ENCODE data around the gene SAMD4A. TPM values are rescaled to one million over a fixed set of nuclear protein-coding genes. Genes with fewer than 3 reads are reported as not detected.

Gene SAMD4A
- polyA plus RNA-seq, 2 of the 4 experiments (the other 2 are of a cell fraction) = 3.9 to 5.4 TPM

DNA sequence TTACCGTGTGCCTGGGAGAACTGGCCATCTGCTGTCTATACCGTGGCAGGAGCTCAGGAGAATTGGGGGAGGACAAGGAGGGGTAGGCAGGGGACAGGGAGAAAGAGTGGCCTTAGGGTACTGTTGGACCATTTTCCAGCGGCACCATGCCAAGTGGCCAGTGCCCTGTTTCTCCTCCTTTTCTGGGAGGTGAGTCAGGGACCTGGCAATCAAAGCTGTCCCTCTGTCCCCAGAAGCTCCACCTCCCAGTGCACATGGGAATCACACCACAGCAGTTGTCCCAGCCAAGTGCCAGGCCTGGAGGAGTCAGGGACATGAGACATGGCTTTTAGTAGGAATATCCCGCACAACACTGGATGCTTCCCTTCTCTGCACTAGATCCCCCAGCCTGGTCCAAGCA is 217.7 kb downstream of the SAMD4A start:
- Histone ChIP-seq H3K27ac (no peak overlapping the region), H3K4me2 (no peak overlapping the region), H3K4me1 (no peaks in the 10 kb centered on the region), H3K4me3 (no peak overlapping the region), H3K9me3 (no peaks in the 10 kb centered on the region)
- WGBS (ENCODE audit: missing lambda C conversion rate) = 96% methylated on average over 4 of the region's 4 CpGs
- no peak for TF ChIP-seq HMGXB4 (CRISPR knock-in tag; IDR thresholded peaks at IDR 0.05; ENCODE audit: borderline replicate concordance)
- no peak for TF ChIP-seq RCOR1 (IDR thresholded peaks at IDR 0.05; ENCODE audit: low read depth, low read length)
- no peak for TF ChIP-seq RAD21 (conservative IDR thresholded peaks at IDR 0.05 in 1 of 2, IDR thresholded peaks at IDR 0.05 in 1 of 2)
- TF ChIP-seq, protein P1, sequence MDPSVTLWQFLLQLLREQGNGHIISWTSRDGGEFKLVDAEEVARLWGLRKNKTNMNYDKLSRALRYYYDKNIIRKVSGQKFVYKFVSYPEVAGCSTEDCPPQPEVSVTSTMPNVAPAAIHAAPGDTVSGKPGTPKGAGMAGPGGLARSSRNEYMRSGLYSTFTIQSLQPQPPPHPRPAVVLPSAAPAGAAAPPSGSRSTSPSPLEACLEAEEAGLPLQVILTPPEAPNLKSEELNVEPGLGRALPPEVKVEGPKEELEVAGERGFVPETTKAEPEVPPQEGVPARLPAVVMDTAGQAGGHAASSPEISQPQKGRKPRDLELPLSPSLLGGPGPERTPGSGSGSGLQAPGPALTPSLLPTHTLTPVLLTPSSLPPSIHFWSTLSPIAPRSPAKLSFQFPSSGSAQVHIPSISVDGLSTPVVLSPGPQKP (IDR thresholded peaks at IDR 0.05; ENCODE audit: low read depth, low read length) = no peak
- no peak for TF ChIP-seq PHF8 (IDR thresholded peaks at IDR 0.05; ENCODE audit: borderline replicate concordance, low read depth)
- ATAC-seq (no peak), DNase-seq (ENCODE audit: low read depth in 1 of 2, low spot score in 1 of 2) (no peak), FAIRE-seq (no peak)
- ChIA-PET POLR2A (no interaction called here), CTCF (interaction anchor here (1.5 to 17.9 kb wide), 4 partner anchors 10 to 221 kb away, joined by 6 to 159 read pairs (median 73); no protein-coding TSS in a partner anchor)

DNA sequence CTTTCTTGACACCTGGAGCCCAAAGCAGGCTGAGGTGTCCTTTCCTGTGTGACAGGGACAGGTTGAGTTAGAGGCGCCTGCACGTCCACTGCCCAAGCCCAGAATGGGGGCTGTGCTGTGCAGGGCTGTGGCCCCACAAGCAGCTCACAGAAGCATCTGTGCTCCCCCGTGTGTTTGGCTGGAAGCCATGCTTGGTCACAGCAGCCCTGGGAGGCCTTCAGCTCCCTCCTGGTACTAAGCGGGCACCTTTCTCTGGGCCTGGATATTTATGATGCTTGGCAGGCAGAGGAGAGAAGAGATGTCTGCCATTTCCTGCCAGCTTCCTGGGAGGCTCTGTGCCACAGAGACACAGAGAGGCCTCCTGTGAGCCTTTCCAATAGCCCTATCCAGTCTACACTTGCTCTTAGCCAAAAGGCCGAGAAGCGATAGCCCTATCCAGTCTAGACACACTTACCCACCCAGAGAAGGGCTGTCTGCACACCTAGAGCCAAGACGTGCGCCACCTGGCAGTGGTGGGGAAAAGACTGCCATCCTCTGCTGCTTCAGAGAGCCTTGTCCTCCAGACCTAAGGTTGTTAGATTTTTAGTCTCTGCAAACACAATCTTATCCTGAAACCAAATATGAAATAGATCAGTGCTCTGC is 218.3 kb downstream of the SAMD4A start:
- ChIA-PET POLR2A (no interaction called here), CTCF (interaction anchor here (1.5 to 17.9 kb wide), 5 partner anchors 9 to 221 kb away, joined by 3 to 159 read pairs (median 8); no protein-coding TSS in a partner anchor)
- no peak for ATAC-seq
- TF ChIP-seq TP53 (CRISPR knock-in tag; IDR thresholded peaks at IDR 0.05) (no peak), MAFK (IDR thresholded peaks at IDR 0.05; ENCODE audit: partially characterized antibody) (no peak), HDAC2 (IDR thresholded peaks at IDR 0.05) (no peak), PBX3 (IDR thresholded peaks at IDR 0.05) (no peak), HOXB5 (CRISPR knock-in tag; IDR thresholded peaks at IDR 0.05) (no peak), CBX2 (IDR thresholded peaks at IDR 0.05; ENCODE audit: borderline replicate concordance, low read depth) (no peak), ZNF302 (CRISPR knock-in tag; IDR thresholded peaks at IDR 0.05) (no peak), NPAS2 (CRISPR knock-in tag; IDR thresholded peaks at IDR 0.05; ENCODE audit: borderline replicate concordance) (no peak), JUN (IDR thresholded peaks at IDR 0.05) (no peak), MAX (IDR thresholded peaks at IDR 0.05) (no peak), RCOR1 (IDR thresholded peaks at IDR 0.05; ENCODE audit: low read depth, low read length) (no peak), RFX5 (IDR thresholded peaks at IDR 0.05) (no peak)
- TF ChIP-seq, protein P2, sequence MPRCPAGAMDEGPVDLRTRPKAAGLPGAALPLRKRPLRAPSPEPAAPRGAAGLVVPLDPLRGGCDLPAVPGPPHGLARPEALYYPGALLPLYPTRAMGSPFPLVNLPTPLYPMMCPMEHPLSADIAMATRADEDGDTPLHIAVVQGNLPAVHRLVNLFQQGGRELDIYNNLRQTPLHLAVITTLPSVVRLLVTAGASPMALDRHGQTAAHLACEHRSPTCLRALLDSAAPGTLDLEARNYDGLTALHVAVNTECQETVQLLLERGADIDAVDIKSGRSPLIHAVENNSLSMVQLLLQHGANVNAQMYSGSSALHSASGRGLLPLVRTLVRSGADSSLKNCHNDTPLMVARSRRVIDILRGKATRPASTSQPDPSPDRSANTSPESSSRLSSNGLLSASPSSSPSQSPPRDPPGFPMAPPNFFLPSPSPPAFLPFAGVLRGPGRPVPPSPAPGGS (IDR thresholded peaks at IDR 0.05) = no peak
- TF ChIP-seq, protein P1 (IDR thresholded peaks at IDR 0.05; ENCODE audit: low read depth, low read length) = no peak
- no peak for DNase-seq (ENCODE audit: low read depth in 1 of 2, low spot score in 1 of 2)
- H3K27ac ChIP-seq = no peak overlapping the region
- H3K9me3 ChIP-seq = no peaks in the 10 kb centered on the region
- no peaks in the 10 kb centered on the region for H3K4me1 ChIP-seq
- WGBS (ENCODE audit: missing lambda C conversion rate) = 90% methylated on average over 8 of the region's 8 CpGs
- H3K4me2 ChIP-seq = no peak overlapping the region
- no peak overlapping the region for H3K4me3 ChIP-seq
- no peak for FAIRE-seq

Data from A549 (cell line).